ENCODE results near the gene CMC2.

GRCh38 chr16:80993834-80994233 lies 12.9 kb downstream of the CMC2 start:
- TF ChIP-seq KLF10 (CRISPR knock-in tag; IDR thresholded peaks at IDR 0.05): no peak
- TF ChIP-seq GABPB1 (CRISPR knock-in tag; IDR thresholded peaks at IDR 0.05): no peak
- TF ChIP-seq ZNF277 (CRISPR knock-in tag; IDR thresholded peaks at IDR 0.05; ENCODE audit: borderline replicate concordance): no peak
- TF ChIP-seq SIN3B (IDR thresholded peaks at IDR 0.05; ENCODE audit: low read depth): no peak
- TF ChIP-seq POLR2AphosphoS5 (IDR thresholded peaks at IDR 0.05; ENCODE audit: control insufficient read depth, insufficient read depth, low read depth, low read length): no peak
- TF ChIP-seq TCF7 (IDR thresholded peaks at IDR 0.05; ENCODE audit: borderline replicate concordance): no peak
- no peak for TF ChIP-seq POLR2G (IDR thresholded peaks at IDR 0.05; ENCODE audit: low read depth, low read length)
- TF ChIP-seq ELF1 (tag; IDR thresholded peaks at IDR 0.05): no peak
- no peak for TF ChIP-seq POLR2A (conservative IDR thresholded peaks at IDR 0.05)
- TF ChIP-seq IRF9 (tag; IDR thresholded peaks at IDR 0.05): no peak
- no peak for TF ChIP-seq DPF2 (IDR thresholded peaks at IDR 0.05)
- TF ChIP-seq BRF2 (IDR thresholded peaks at IDR 0.05; ENCODE audit: borderline replicate concordance, insufficient read depth, insufficient read length): no peak
- no peak for TF ChIP-seq ZBTB8A (IDR thresholded peaks at IDR 0.05; ENCODE audit: partially characterized antibody)
- TF ChIP-seq EZH2 (IDR thresholded peaks at IDR 0.05; ENCODE audit: borderline replicate concordance, low read depth, low read length): no peak
